ENCODE results near the gene EEA1. TPM values are rescaled to one million over a fixed set of nuclear protein-coding genes. Genes with fewer than 3 reads are reported as not detected.

Gene EEA1
- total RNA-seq, 1 experiment from 2014 or later, result 14.9 TPM

DNA sequence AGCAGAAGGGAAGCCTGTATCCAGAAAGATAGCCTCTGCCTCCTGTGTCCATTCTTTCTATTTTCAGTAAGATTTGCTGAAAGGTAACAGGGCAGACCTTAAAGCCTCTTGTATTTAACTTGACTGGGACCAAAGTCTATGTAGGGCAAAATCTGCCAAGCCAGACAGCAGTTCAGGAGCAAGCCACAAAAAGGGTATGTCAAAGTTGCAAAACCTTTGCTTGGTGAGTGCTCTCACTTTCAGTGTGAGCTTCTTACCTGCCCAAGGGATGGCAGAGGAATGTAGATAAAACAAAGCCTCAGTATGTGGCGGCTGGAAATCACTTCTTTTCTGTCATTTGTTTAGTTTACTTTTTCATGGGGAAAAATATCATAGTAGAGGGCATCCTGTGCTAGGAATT lies 163.2 kb downstream of the EEA1 start:
- H3K4me2 ChIP-seq (ENCODE audit: insufficient read depth, insufficient read length, low read length), result no peak overlapping the region
- TF ChIP-seq CTCF (conservative IDR thresholded peaks at IDR 0.05), result no peak
- H3K23ac ChIP-seq (ENCODE audit: insufficient read length, low read depth, low read length), result no peak overlapping the region
- Mint-ChIP-seq H3K27me3 (ENCODE audit: low read depth) (no peaks in the 10 kb centered on the region), H3K36me3 (ENCODE audit: insufficient read depth in 1 of 3, low read depth in 3 of 3) (no peaks in the 10 kb centered on the region), H3K9me3 (no peaks in the 10 kb centered on the region), H3K27ac (no peak overlapping the region), H3K4me3 (no peak overlapping the region), H3K4me1 (peaks cover 13 to 21% of the 10 kb centered on the region in 2 experiments)
- no peak overlapping the region for H2BK5ac ChIP-seq (ENCODE audit: insufficient read length, low read length)
- H3K4ac ChIP-seq (ENCODE audit: low read depth, low read length), result no peak overlapping the region
- H4K5ac ChIP-seq (ENCODE audit: insufficient read length, low read depth, low read length), result no peak overlapping the region
- no peak overlapping the region for H2BK12ac ChIP-seq (ENCODE audit: insufficient read length, low read depth, low read length)
- H3K79me2 ChIP-seq (ENCODE audit: insufficient read depth, low read length), result no peaks in the 10 kb centered on the region
- no peak for DNase-seq
- no peak overlapping the region for H3K18ac ChIP-seq (ENCODE audit: insufficient read length, low read depth, low read length)
- H2AK5ac ChIP-seq (ENCODE audit: insufficient read length, low read length), result no peak overlapping the region
- no peak overlapping the region for H3K14ac ChIP-seq (ENCODE audit: insufficient read depth, low read length)
- H3K9me3 ChIP-seq (ENCODE audit: control insufficient read depth, low read depth, low read length), result no peaks in the 10 kb centered on the region
- H3K4me1 ChIP-seq (ENCODE audit: insufficient read depth, low read length), result no peaks in the 10 kb centered on the region
- no peak overlapping the region for H4K91ac ChIP-seq (ENCODE audit: insufficient read length, low read depth, low read length)
- no peak overlapping the region for H2AFZ ChIP-seq (ENCODE audit: low read length)
- no peak overlapping the region for H3K27ac ChIP-seq (ENCODE audit: insufficient read length, low read depth, low read length)
- no peak overlapping the region for H4K8ac ChIP-seq (replicated peaks; ENCODE audit: insufficient read length, low read depth, low read length)
- WGBS (ENCODE audit: extremely low coverage, insufficient read length, low lambda C conversion rate), result no CpG with 5 or more reads among the region's 1 CpG
- no peaks in the 10 kb centered on the region for H3K23me2 ChIP-seq (ENCODE audit: insufficient read length, low read depth, low read length, poor library complexity, severe bottlenecking)
- H3T11ph ChIP-seq (ENCODE audit: low read length), result no peak overlapping the region
- H2BK20ac ChIP-seq (ENCODE audit: low read depth, low read length, poor library complexity, severe bottlenecking), result no peak overlapping the region
- no peaks in the 10 kb centered on the region for H4K20me1 ChIP-seq (ENCODE audit: control insufficient read depth, insufficient read depth, insufficient read length)
- H2BK15ac ChIP-seq (ENCODE audit: low read depth, low read length), result no peak overlapping the region
- H2BK120ac ChIP-seq (ENCODE audit: low read depth, low read length, poor library complexity, severe bottlenecking), result no peak overlapping the region
- no peak overlapping the region for H3K56ac ChIP-seq (ENCODE audit: insufficient read length, low read depth, low read length)
- no peak overlapping the region for H3K9ac ChIP-seq (ENCODE audit: extremely low read depth, insufficient read length, low read length)
- H3K79me1 ChIP-seq (ENCODE audit: insufficient read depth, low read depth, low read length, poor library complexity, severe bottlenecking), result no peaks in the 10 kb centered on the region
- H3K27me3 ChIP-seq (ENCODE audit: insufficient read depth, low read length), result no peaks in the 10 kb centered on the region

Data from H9 (cell line).